H1 (cell line): ENCODE results near the gene ELMO2. TPM values are rescaled to one million over a fixed set of nuclear protein-coding genes. Genes with fewer than 3 reads are reported as not detected.

Experiments used
- CTCF ChIA-PET: fragments of 300-600 bp; sonication (Branson Sonifier 250); formaldehyde crosslinking; loops from one replicate; lab custom pipeline; 2021; ENCODE audit not compliant: partially characterized antibody; lab: Charles Lee
- POLR2A ChIA-PET: fragments of 300-600 bp; sonication (Branson Sonifier 250); formaldehyde crosslinking; loops from one replicate; lab custom pipeline; 2021; ENCODE audit warnings: inconsistent platforms; ENCODE audit not compliant: partially characterized antibody; lab: Charles Lee
- DNase-seq, 2 experiments: peaks; one replicate each; pipeline versions ENCODE4 v3.0.0 to v3.0.0-alpha.2; 2010 to 2022; ENCODE audit warnings: low spot score in 2 of 2, low read depth in 1 of 2, mixed read lengths in 1 of 2
- FAIRE-seq: peaks from 2 replicates; lab custom pipeline; 2011; peaks lifted over from hg19 to GRCh38; lab: Jason Lieb, UNC
- H2AFZ ChIP-seq: 2 replicates; pipeline ENCODE4 v1.8.1; 2012; ENCODE audit warnings: low read length, inconsistent platforms
- H2AK5ac ChIP-seq: 2 replicates; pipeline ENCODE4 v1.6.1; 2013; ENCODE audit warnings: low read depth, low read length
- H2BK120ac ChIP-seq: replicated peaks from 2 replicates; pipeline ENCODE3; 2013; ENCODE audit warnings: low read depth, low read length, inconsistent platforms
- H2BK12ac ChIP-seq: 2 replicates; pipeline ENCODE4 v1.6.1; 2013; ENCODE audit warnings: low read depth, low read length
- H2BK15ac ChIP-seq: 2 replicates; pipeline ENCODE4 v1.6.1; 2013; ENCODE audit warnings: low read length
- H2BK20ac ChIP-seq: 2 replicates; pipeline ENCODE4 v1.6.1; 2013; ENCODE audit warnings: low read length
- H2BK5ac ChIP-seq: 2 replicates; pipeline ENCODE4 v1.6.1; 2013; ENCODE audit warnings: low read depth, low read length
- H3K14ac ChIP-seq: 2 replicates; pipeline ENCODE4 v1.6.1; 2013; ENCODE audit warnings: inconsistent platforms; ENCODE audit not compliant: insufficient read length
- H3K18ac ChIP-seq: 2 replicates; pipeline ENCODE4 v1.6.1; 2013; ENCODE audit warnings: low read length; ENCODE audit errors: extremely low read depth
- H3K23ac ChIP-seq: 2 replicates; pipeline ENCODE4 v1.6.1; 2013; ENCODE audit warnings: inconsistent platforms; ENCODE audit not compliant: insufficient read length
- H3K23me2 ChIP-seq: 2 replicates; pipeline ENCODE4 v1.6.1; 2013; ENCODE audit warnings: low read depth, low read length
- H3K27ac ChIP-seq: 2 replicates; pipeline ENCODE4 v1.6.1; 2011; ENCODE audit warnings: low read depth, low read length, inconsistent platforms
- H3K27me3 ChIP-seq, 4 experiments: replicated peaks in 1 of 4; 1 replicate in 1 of 4; 2 replicates in 3 of 4; pipeline versions ENCODE4 v1.6.1 to v1.8.1; 2011 to 2013; ENCODE audit warnings: low read length in 3 of 4, mild to moderate bottlenecking in 3 of 4, inconsistent platforms in 2 of 4, mixed read lengths in 2 of 4, moderate library complexity in 1 of 4; ENCODE audit not compliant: control insufficient read depth in 3 of 4, insufficient read depth in 3 of 4; ENCODE audit errors: extremely low read depth in 1 of 4
- H3K36me3 ChIP-seq, 4 experiments: 2 replicates each; pipeline versions ENCODE4 v1.6.1 to v1.8.1; 2011 to 2013; ENCODE audit warnings: mild to moderate bottlenecking in 4 of 4, low read length in 3 of 4, moderate library complexity in 2 of 4, control low read depth in 1 of 4, inconsistent platforms in 1 of 4; ENCODE audit not compliant: insufficient read depth in 4 of 4, control insufficient read depth in 2 of 4
- H3K4ac ChIP-seq: replicated peaks from 2 replicates; pipeline ENCODE3; 2013; ENCODE audit warnings: low read length, low read depth, mixed read lengths, inconsistent platforms; ENCODE audit not compliant: insufficient read length
- H3K4me1 ChIP-seq, 4 experiments: replicated peaks in 1 of 4; 1 replicate in 1 of 4; 2 replicates in 3 of 4; pipeline versions ENCODE4 v1.6.1 to v1.8.1; 2011 to 2013; ENCODE audit warnings: low read length in 3 of 4, inconsistent platforms in 2 of 4, mixed read lengths in 1 of 4; ENCODE audit not compliant: insufficient read depth in 4 of 4, control insufficient read depth in 3 of 4
- H3K4me2 ChIP-seq, 2 experiments: 2 replicates each; pipeline versions ENCODE4 v1.6.1 to v1.8.1; 2011 to 2013; ENCODE audit warnings: low read depth in 2 of 2, low read length in 2 of 2, control low read depth in 1 of 2, inconsistent platforms in 1 of 2, mild to moderate bottlenecking in 1 of 2; ENCODE audit not compliant: insufficient read depth in 1 of 2
- H3K4me3 ChIP-seq, 4 experiments: fragments of 200-600, 300-600 bp in 1 of 4; sonication (generic), shearing (Covaris generic), sonication (Bioruptor Twin) in 1 of 4; 2 replicates each; pipeline versions ENCODE4 v1.5.1 to v1.8.1; 2011 to 2016; ENCODE audit warnings: low read length in 4 of 4, low read depth in 3 of 4, control low read depth in 2 of 4, inconsistent platforms in 2 of 4, mild to moderate bottlenecking in 2 of 4, mixed read lengths in 1 of 4, moderate library complexity in 1 of 4; ENCODE audit not compliant: insufficient read depth in 2 of 4; ENCODE audit errors: extremely low read depth in 1 of 4
- H3K56ac ChIP-seq: replicated peaks from 2 replicates; pipeline ENCODE3; 2013; ENCODE audit warnings: low read depth, mild to moderate bottlenecking, mixed read lengths, low read length, inconsistent platforms; ENCODE audit not compliant: insufficient read length
- H3K79me1 ChIP-seq: 2 replicates; pipeline ENCODE4 v1.6.1; 2013; ENCODE audit warnings: low read depth, low read length, control low read depth
- H3K79me2 ChIP-seq, 2 experiments: 2 replicates each; pipeline versions ENCODE4 v1.6.1 to v1.8.1; 2012 to 2013; ENCODE audit warnings: low read length in 2 of 2, mild to moderate bottlenecking in 2 of 2, inconsistent platforms in 1 of 2; ENCODE audit not compliant: insufficient read depth in 2 of 2, control insufficient read depth in 1 of 2
- H3K9ac ChIP-seq, 4 experiments: replicated peaks in 1 of 4; 1 replicate in 1 of 4; 2 replicates in 3 of 4; pipeline versions ENCODE4 v1.6.1 to v1.8.1; 2011 to 2013; ENCODE audit warnings: low read depth in 3 of 4, low read length in 3 of 4, control low read depth in 2 of 4, mild to moderate bottlenecking in 2 of 4, moderate library complexity in 2 of 4, inconsistent platforms in 1 of 4; ENCODE audit errors: extremely low read depth in 1 of 4
- H3K9me3 ChIP-seq, 2 experiments: 2 replicates each; pipeline versions ENCODE4 v1.6.1 to v1.8.1; 2012 to 2013; ENCODE audit warnings: mild to moderate bottlenecking in 2 of 2, moderate library complexity in 2 of 2, control low read depth in 1 of 2, inconsistent platforms in 1 of 2, low read depth in 1 of 2, low read length in 1 of 2, mixed read lengths in 1 of 2; ENCODE audit not compliant: insufficient read depth in 2 of 2
- H4K20me1 ChIP-seq, 2 experiments: replicated peaks in 1 of 2; 2 replicates each; pipeline versions ENCODE3 to v1.8.1; 2011 to 2013; ENCODE audit warnings: inconsistent platforms in 2 of 2, low read length in 2 of 2, mild to moderate bottlenecking in 1 of 2; ENCODE audit not compliant: insufficient read depth in 2 of 2, control insufficient read depth in 1 of 2
- H4K5ac ChIP-seq: 2 replicates; pipeline ENCODE4 v1.6.1; 2013; ENCODE audit warnings: low read length, low read depth, mixed read lengths, inconsistent platforms; ENCODE audit not compliant: insufficient read length
- H4K8ac ChIP-seq: 2 replicates; pipeline ENCODE4 v1.8.0; 2013; ENCODE audit warnings: mild to moderate bottlenecking, moderate library complexity, low read length, inconsistent platforms; ENCODE audit not compliant: insufficient read depth; ENCODE audit errors: extremely low read depth
- H4K91ac ChIP-seq: replicated peaks from 2 replicates; pipeline ENCODE3; 2013; ENCODE audit warnings: low read length, mixed read lengths, inconsistent platforms; ENCODE audit not compliant: insufficient read length
- CBX8 ChIP-seq: fragments of 300-800, 300-1000 bp; sonication (generic); IDR thresholded peaks from 2 replicates; pipeline ENCODE4 v1.7.1; 2016; ENCODE audit warnings: low read depth, low read length, borderline replicate concordance
- KDM1A ChIP-seq: fragments of 200-600, 300-600 bp; sonication (generic); IDR thresholded peaks from 2 replicates; pipeline ENCODE4 v1.7.1; 2016; ENCODE audit warnings: mild to moderate bottlenecking, low read length, borderline replicate concordance
- NRF1 ChIP-seq: IDR thresholded peaks from 2 replicates; pipeline ENCODE4 v1.6.1; 2011; ENCODE audit warnings: mild to moderate bottlenecking, low read depth, low read length, improper control_type of control experiment
- POLR2A ChIP-seq, 2 experiments: IDR thresholded peaks; 1 replicate in 1 of 2; 2 replicates in 1 of 2; pipeline ENCODE4 v1.6.1; 2011; ENCODE audit warnings: low read depth in 2 of 2, low read length in 2 of 2, mild to moderate bottlenecking in 2 of 2; ENCODE audit errors: control extremely low read depth in 1 of 2
- POLR2AphosphoS5 ChIP-seq: IDR thresholded peaks from 2 replicates; pipeline ENCODE4 v1.6.1; 2011; ENCODE audit warnings: low read depth, low read length
- SIN3A ChIP-seq, 2 experiments: IDR thresholded peaks in 1 of 2; conservative IDR thresholded peaks in 1 of 2; 2 replicates each; pipeline ENCODE4 v1.6.1; 2011 to 2012; ENCODE audit warnings: low read length in 2 of 2, improper control_type of control experiment in 1 of 2, low read depth in 1 of 2, mild to moderate bottlenecking in 1 of 2
- TCF12 ChIP-seq: IDR thresholded peaks from 2 replicates; pipeline ENCODE4 v1.6.1; 2011; ENCODE audit warnings: low read depth, mild to moderate bottlenecking, low read length
- TEAD4 ChIP-seq: IDR thresholded peaks from 2 replicates; pipeline ENCODE4 v1.6.1; 2012; ENCODE audit warnings: low read depth, low read length, inconsistent platforms, mixed read lengths
- ZNF274 ChIP-seq: IDR thresholded peaks from 2 replicates; pipeline ENCODE4 v1.7.0; 2012; ENCODE audit warnings: low read length, borderline replicate concordance; ENCODE audit errors: extremely low read depth
- polyA plus RNA-seq, 7 experiments: library from polyadenylated mRNA; depleted of rRNA in 3 of 7; stranded (reverse) in 5 of 7; unstranded in 2 of 7; fragments of >200 nt in 5 of 7; fragments of 200-250 nt in 2 of 7; gene quantifications; 1 replicate in 5 of 7; 2 replicates in 1 of 7; 4 replicates in 1 of 7; pipeline versions ENCODE4 v1.2.1 to v1.2.3, GENCODE V29; 2011 to 2013; ENCODE audit warnings: missing spikeins in 2 of 7, mixed read lengths in 2 of 7
- total RNA-seq: library from RNA; stranded (reverse); fragmentation: NEBNext Ultra II Directional; extraction: Animal tissue kit (Norgen Biotek cat#: 25700); gene quantifications from 2 replicates; pipeline ENCODE4 v1.2.1, GENCODE V29; 2021

Gene ELMO2
- total and polyA plus RNA-seq, 2 of the 8 experiments (the other 6 are each of a cell fraction or from before 2014, with no cell fraction given): 34.3 to 39.7 TPM

- Histone ChIP-seq H4K91ac (no peak overlapping the region), H3K36me3 (no peaks in the 10 kb centered on the region), H3K27me3 (no peaks in the 10 kb centered on the region; a peak in 1 of 7 replicates), H3K27ac (no peak overlapping the region), H3K4me2 (no peak overlapping the region), H3K56ac (no peak overlapping the region), H2BK12ac (no peak overlapping the region), H3K18ac (no peak overlapping the region), H3K4me1 (peaks cover 5 to 23% (median 12%) of the 10 kb centered on the region in 4 experiments), H3K4me3 (no peak overlapping the region), H2AFZ (no peak overlapping the region), H3K79me1 (no peaks in the 10 kb centered on the region; the same call in 1 of the 2 replicates), H4K20me1 (no peaks in the 10 kb centered on the region), H4K8ac (no peak overlapping the region), H3K9me3 (no peaks in the 10 kb centered on the region), H3K4ac (no peak overlapping the region), H4K5ac (no peak overlapping the region)
- ChIA-PET CTCF (interaction anchor here (0.6 to 3.1 kb wide), 3 partner anchors 11 to 209 kb away, joined by 3 to 12 read pairs (median 3); no protein-coding TSS in a partner anchor), POLR2A (no interaction called here)
- no peak for FAIRE-seq
- no peak for TF ChIP-seq TEAD4
- no peak for TF ChIP-seq CBX8
- TF ChIP-seq TCF12: no peak
- TF ChIP-seq SIN3A (conservative IDR thresholded peaks at IDR 0.05 in 1 of 2, IDR thresholded peaks at IDR 0.05 in 1 of 2; ENCODE audit: low read depth in 1 of 2, low read length in 2 of 2): no peak
- TF ChIP-seq POLR2AphosphoS5: no peak
- no peak for TF ChIP-seq NRF1
- TF ChIP-seq POLR2A (IDR thresholded peaks at IDR 0.05; ENCODE audit: control extremely low read depth in 1 of 2, low read depth in 2 of 2, low read length in 2 of 2): no peak
- no peak for TF ChIP-seq KDM1A
- TF ChIP-seq ZNF274: no peak
- TF ChIP-seq, all 59 proteins: peak for 0
- H2AK5ac ChIP-seq: no peak overlapping the region
- no peak overlapping the region for H2BK5ac ChIP-seq
- H3K9ac ChIP-seq: no peak overlapping the region
- no peaks in the 10 kb centered on the region for H3K79me2 ChIP-seq
- no peak overlapping the region for H3K14ac ChIP-seq
- no peak for DNase-seq
- no peak overlapping the region for H2BK15ac ChIP-seq
- no peak overlapping the region for H3K23ac ChIP-seq
- no peak overlapping the region for H2BK120ac ChIP-seq
- H2BK20ac ChIP-seq: no peak overlapping the region
- H3K23me2 ChIP-seq: no peaks in the 10 kb centered on the region
Observed at GRCh38 chr20:46427384-46427783, 21.0 kb upstream of the ELMO2 start.
